ENCODE results near the gene OCRL. TPM values are rescaled to one million over a fixed set of nuclear protein-coding genes. Genes with fewer than 3 reads are reported as not detected.

OCRL gene
- total and polyA plus RNA-seq, 4 donors, result 3.1 to 13.1 (median 5.7) TPM

DNA sequence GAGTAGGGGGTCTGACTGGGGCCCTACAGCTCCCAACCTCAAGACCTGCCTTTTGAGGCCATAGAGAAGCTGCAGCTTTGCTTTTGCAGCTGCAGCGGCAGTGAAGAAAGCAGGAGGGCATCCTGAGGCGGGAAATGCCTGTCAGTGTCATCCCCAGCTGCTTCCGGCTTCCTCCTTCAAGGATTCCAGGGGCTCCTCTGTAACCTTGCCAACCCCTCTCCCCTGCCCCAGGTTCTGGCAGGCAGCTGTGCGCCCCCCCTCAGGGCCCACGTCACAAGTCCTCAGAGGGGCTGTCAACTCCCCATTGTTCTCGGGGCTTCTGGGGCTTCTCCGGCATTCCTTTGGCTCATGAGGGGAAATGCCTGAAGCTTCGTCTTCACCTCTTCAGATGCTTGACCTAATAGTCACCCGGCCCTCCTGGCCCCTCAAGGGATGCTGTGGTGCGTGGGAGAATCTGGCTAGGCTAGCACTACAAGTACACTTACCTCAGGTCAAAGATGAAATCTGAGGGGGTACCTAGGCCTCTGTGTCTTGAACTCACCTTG lies 82.8 kb downstream of the OCRL start (continued):
- TF ChIP-seq, protein P1, sequence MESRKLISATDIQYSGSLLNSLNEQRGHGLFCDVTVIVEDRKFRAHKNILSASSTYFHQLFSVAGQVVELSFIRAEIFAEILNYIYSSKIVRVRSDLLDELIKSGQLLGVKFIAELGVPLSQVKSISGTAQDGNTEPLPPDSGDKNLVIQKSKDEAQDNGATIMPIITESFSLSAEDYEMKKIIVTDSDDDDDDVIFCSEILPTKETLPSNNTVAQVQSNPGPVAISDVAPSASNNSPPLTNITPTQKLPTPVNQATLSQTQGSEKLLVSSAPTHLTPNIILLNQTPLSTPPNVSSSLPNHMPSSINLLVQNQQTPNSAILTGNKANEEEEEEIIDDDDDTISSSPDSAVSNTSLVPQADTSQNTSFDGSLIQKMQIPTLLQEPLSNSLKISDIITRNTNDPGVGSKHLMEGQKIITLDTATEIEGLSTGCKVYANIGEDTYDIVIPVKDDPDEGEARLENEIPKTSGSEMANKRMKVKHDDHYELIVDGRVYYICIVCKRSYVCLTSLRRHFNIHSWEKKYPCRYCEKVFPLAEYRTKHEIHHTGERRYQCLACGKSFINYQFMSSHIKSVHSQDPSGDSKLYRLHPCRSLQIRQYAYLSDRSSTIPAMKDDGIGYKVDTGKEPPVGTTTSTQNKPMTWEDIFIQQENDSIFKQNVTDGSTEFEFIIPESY (IDR thresholded peaks at IDR 0.05), result no peak

DNA sequence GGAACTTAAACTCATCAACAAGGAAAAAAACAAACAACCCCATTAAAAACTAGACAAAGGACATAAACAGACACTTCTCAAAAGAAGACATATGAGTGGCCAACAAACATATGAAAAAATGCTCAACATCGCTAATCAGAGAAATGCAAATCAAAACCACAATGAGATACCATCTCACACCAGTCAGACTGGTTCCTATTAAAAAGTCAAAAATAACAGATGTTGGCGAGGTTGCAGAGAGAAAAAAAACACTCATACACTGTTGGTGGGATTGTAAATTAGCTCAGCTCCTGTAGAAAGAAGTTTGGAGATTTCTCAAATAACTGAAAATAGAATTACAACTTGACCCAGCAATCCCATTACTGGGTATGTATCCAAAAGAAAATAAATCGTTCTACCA lies 86.0 kb downstream of the OCRL start:
- Histone ChIP-seq H3K4me3 (ENCODE audit: low read depth in 1 of 3, low read length in 3 of 3) (no peak overlapping the region), H3K9ac (ENCODE audit: low read depth in 1 of 2, low read length in 2 of 2) (no peak overlapping the region), H3K9me3 (ENCODE audit: control insufficient read depth in 4 of 4, low read length in 3 of 4) (no peaks in the 10 kb centered on the region), H3K27ac (ENCODE audit: low read depth in 1 of 2, low read length in 2 of 2) (no peak overlapping the region), H3K4me1 (ENCODE audit: control insufficient read depth in 4 of 4, insufficient read depth in 4 of 4, low read length in 3 of 4) (no peaks in the 10 kb centered on the region), H3K27me3 (ENCODE audit: control insufficient read depth in 4 of 4, insufficient read depth in 4 of 4, low read length in 3 of 4) (no peaks in the 10 kb centered on the region), H3K36me3 (ENCODE audit: control insufficient read depth in 4 of 4, insufficient read depth in 3 of 4, low read depth in 1 of 4, low read length in 3 of 4) (no peaks in the 10 kb centered on the region)
- TF ChIP-seq EGR1 (IDR thresholded peaks at IDR 0.05; ENCODE audit: low read depth in 2 of 2), result no peak
- TF ChIP-seq, protein P2, sequence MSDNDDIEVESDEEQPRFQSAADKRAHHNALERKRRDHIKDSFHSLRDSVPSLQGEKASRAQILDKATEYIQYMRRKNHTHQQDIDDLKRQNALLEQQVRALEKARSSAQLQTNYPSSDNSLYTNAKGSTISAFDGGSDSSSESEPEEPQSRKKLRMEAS (IDR thresholded peaks at IDR 0.05), result no peak
- TF ChIP-seq, protein P3, sequence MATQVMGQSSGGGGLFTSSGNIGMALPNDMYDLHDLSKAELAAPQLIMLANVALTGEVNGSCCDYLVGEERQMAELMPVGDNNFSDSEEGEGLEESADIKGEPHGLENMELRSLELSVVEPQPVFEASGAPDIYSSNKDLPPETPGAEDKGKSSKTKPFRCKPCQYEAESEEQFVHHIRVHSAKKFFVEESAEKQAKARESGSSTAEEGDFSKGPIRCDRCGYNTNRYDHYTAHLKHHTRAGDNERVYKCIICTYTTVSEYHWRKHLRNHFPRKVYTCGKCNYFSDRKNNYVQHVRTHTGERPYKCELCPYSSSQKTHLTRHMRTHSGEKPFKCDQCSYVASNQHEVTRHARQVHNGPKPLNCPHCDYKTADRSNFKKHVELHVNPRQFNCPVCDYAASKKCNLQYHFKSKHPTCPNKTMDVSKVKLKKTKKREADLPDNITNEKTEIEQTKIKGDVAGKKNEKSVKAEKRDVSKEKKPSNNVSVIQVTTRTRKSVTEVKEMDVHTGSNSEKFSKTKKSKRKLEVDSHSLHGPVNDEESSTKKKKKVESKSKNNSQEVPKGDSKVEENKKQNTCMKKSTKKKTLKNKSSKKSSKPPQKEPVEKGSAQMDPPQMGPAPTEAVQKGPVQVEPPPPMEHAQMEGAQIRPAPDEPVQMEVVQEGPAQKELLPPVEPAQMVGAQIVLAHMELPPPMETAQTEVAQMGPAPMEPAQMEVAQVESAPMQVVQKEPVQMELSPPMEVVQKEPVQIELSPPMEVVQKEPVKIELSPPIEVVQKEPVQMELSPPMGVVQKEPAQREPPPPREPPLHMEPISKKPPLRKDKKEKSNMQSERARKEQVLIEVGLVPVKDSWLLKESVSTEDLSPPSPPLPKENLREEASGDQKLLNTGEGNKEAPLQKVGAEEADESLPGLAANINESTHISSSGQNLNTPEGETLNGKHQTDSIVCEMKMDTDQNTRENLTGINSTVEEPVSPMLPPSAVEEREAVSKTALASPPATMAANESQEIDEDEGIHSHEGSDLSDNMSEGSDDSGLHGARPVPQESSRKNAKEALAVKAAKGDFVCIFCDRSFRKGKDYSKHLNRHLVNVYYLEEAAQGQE (IDR thresholded peaks at IDR 0.05), result no peak
- TF ChIP-seq, protein P4, sequence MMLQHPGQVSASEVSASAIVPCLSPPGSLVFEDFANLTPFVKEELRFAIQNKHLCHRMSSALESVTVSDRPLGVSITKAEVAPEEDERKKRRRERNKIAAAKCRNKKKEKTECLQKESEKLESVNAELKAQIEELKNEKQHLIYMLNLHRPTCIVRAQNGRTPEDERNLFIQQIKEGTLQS (IDR thresholded peaks at IDR 0.05), result no peak
- no peak for TF ChIP-seq HNF4G (IDR thresholded peaks at IDR 0.05)
- no peak for TF ChIP-seq RAD21 (IDR thresholded peaks at IDR 0.05)
- TF ChIP-seq, protein P5, sequence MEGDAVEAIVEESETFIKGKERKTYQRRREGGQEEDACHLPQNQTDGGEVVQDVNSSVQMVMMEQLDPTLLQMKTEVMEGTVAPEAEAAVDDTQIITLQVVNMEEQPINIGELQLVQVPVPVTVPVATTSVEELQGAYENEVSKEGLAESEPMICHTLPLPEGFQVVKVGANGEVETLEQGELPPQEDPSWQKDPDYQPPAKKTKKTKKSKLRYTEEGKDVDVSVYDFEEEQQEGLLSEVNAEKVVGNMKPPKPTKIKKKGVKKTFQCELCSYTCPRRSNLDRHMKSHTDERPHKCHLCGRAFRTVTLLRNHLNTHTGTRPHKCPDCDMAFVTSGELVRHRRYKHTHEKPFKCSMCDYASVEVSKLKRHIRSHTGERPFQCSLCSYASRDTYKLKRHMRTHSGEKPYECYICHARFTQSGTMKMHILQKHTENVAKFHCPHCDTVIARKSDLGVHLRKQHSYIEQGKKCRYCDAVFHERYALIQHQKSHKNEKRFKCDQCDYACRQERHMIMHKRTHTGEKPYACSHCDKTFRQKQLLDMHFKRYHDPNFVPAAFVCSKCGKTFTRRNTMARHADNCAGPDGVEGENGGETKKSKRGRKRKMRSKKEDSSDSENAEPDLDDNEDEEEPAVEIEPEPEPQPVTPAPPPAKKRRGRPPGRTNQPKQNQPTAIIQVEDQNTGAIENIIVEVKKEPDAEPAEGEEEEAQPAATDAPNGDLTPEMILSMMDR (IDR thresholded peaks at IDR 0.05; ENCODE audit: low read depth, low read length, missing input control), result no peak
- no peak for TF ChIP-seq NR2F2 (IDR thresholded peaks at IDR 0.05)
- no peak for TF ChIP-seq GABPA (IDR thresholded peaks at IDR 0.05 in 1 of 2, conservative IDR thresholded peaks at IDR 0.05 in 1 of 2)
- no peak for TF ChIP-seq JUND (IDR thresholded peaks at IDR 0.05)
- no peak for TF ChIP-seq SP1 (IDR thresholded peaks at IDR 0.05)
- no peak for TF ChIP-seq FOXA1 (IDR thresholded peaks at IDR 0.05)
- 86% methylated on average over 3 of the region's 3 CpGs for WGBS
- DNase-seq (ENCODE audit: low spot score), result no peak

DNA sequence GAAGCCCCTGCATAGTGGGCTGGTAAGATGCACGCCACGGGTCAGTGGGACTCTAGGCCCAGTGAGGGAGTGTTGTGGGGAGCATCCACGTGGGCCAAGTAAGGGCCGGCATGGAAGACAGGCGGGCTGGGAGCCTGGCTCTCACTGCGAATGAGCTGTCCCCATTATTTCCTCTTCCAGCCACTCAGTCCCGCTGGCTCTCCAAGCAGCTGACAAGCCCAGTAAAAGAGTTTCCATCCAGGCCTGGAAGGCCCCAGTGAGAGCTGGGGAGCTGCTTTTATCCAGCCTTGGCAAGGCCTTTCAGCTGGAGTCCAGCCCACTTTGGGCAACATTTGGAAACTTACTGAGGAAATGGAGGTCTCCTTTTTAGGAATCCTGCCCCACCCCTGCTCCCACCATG lies 89.8 kb downstream of the OCRL start:
- Histone ChIP-seq H3K4me1 (ENCODE audit: control insufficient read depth in 4 of 4, insufficient read depth in 4 of 4, low read length in 3 of 4) (no peaks in the 10 kb centered on the region), H3K9ac (ENCODE audit: low read depth in 1 of 2, low read length in 2 of 2) (no peak overlapping the region), H3K27ac (ENCODE audit: low read depth in 1 of 2, low read length in 2 of 2) (no peak overlapping the region), H3K9me3 (ENCODE audit: control insufficient read depth in 4 of 4, low read length in 3 of 4) (no peaks in the 10 kb centered on the region), H3K36me3 (ENCODE audit: control insufficient read depth in 4 of 4, insufficient read depth in 3 of 4, low read depth in 1 of 4, low read length in 3 of 4) (no peaks in the 10 kb centered on the region), H3K27me3 (ENCODE audit: control insufficient read depth in 4 of 4, insufficient read depth in 4 of 4, low read length in 3 of 4) (no peaks in the 10 kb centered on the region), H3K4me3 (ENCODE audit: low read depth in 1 of 3, low read length in 3 of 3) (no peak overlapping the region)
- TF ChIP-seq FOXA2 (IDR thresholded peaks at IDR 0.05) (no peak), FOXA1 (IDR thresholded peaks at IDR 0.05) (no peak), GABPA (IDR thresholded peaks at IDR 0.05 in 1 of 2, conservative IDR thresholded peaks at IDR 0.05 in 1 of 2) (no peak), HNF4G (IDR thresholded peaks at IDR 0.05) (no peak), SP1 (IDR thresholded peaks at IDR 0.05) (no peak), EGR1 (IDR thresholded peaks at IDR 0.05; ENCODE audit: low read depth in 2 of 2) (no peak), RAD21 (IDR thresholded peaks at IDR 0.05) (no peak), TAF1 (conservative IDR thresholded peaks at IDR 0.05) (no peak), JUND (IDR thresholded peaks at IDR 0.05) (no peak), NR2F2 (IDR thresholded peaks at IDR 0.05) (no peak), YY1 (IDR thresholded peaks at IDR 0.05) (no peak)
- TF ChIP-seq, protein P5 (IDR thresholded peaks at IDR 0.05; ENCODE audit: low read depth, low read length, missing input control), result no peak
- TF ChIP-seq, protein P1 (IDR thresholded peaks at IDR 0.05), result no peak
- no peak for DNase-seq (ENCODE audit: low spot score)
- WGBS, result 92% methylated on average over 7 of the region's 7 CpGs
